ENCODE results near the gene TYROBP.

Gene TYROBP

GRCh38 chr19:35943321-35944301 is 35.5 kb upstream of the TYROBP start:
- no peaks in the 10 kb centered on the region for H3K27me3 ChIP-seq (replicated peaks; ENCODE audit: insufficient read depth, low read length)
- no peak for DNase-seq
- H3K9me2 ChIP-seq (replicated peaks; ENCODE audit: insufficient read depth, low read length) = no peaks in the 10 kb centered on the region
- H3K4me1 ChIP-seq (ENCODE audit: low read length) = no peaks in the 10 kb centered on the region
- H2AFZ ChIP-seq (ENCODE audit: low read length) = no peak overlapping the region
- no peak overlapping the region for H3K4me2 ChIP-seq (ENCODE audit: low read depth, low read length)
- TF ChIP-seq EZH2phosphoT487 (IDR thresholded peaks at IDR 0.05; ENCODE audit: low read length) = no peak
- TF ChIP-seq EZH2 (optimal IDR thresholded peaks at IDR 0.05; ENCODE audit: low read depth, low read length) = no peak
- no peak for TF ChIP-seq CTCF (IDR thresholded peaks at IDR 0.05; ENCODE audit: low read length)
- no peaks in the 10 kb centered on the region for H4K20me1 ChIP-seq (ENCODE audit: insufficient read depth, low read length)
- H3K36me3 ChIP-seq (replicated peaks; ENCODE audit: insufficient read depth, low read length) = no peaks in the 10 kb centered on the region
- no peak overlapping the region for H3K9ac ChIP-seq (ENCODE audit: low read length)
- H3F3A ChIP-seq (ENCODE audit: insufficient read depth, low read length) = no peaks in the 10 kb centered on the region
- H3K79me2 ChIP-seq (ENCODE audit: low read length) = no peaks in the 10 kb centered on the region
- no peak overlapping the region for H3K27ac ChIP-seq (ENCODE audit: low read length)
- H3K9me3 ChIP-seq (replicated peaks; ENCODE audit: insufficient read depth, low read length) = no peaks in the 10 kb centered on the region
- no peak overlapping the region for H3K4me3 ChIP-seq (ENCODE audit: low read length)

GRCh38 chr19:35942235-35942634 is 34.1 kb upstream of the TYROBP start:
- H3K4me3 ChIP-seq (ENCODE audit: low read length) = no peak overlapping the region
- H3K9me2 ChIP-seq (replicated peaks; ENCODE audit: insufficient read depth, low read length) = no peaks in the 10 kb centered on the region
- H3K9ac ChIP-seq (ENCODE audit: low read length) = no peak overlapping the region
- no peak for TF ChIP-seq EZH2phosphoT487 (IDR thresholded peaks at IDR 0.05; ENCODE audit: low read length)
- no peak for TF ChIP-seq CTCF (IDR thresholded peaks at IDR 0.05; ENCODE audit: low read length)
- TF ChIP-seq EZH2 (optimal IDR thresholded peaks at IDR 0.05; ENCODE audit: low read depth, low read length) = no peak
- no peaks in the 10 kb centered on the region for H3K27me3 ChIP-seq (replicated peaks; ENCODE audit: insufficient read depth, low read length)
- no peaks in the 10 kb centered on the region for H3K9me3 ChIP-seq (replicated peaks; ENCODE audit: insufficient read depth, low read length)
- H3K4me2 ChIP-seq (ENCODE audit: low read depth, low read length) = no peak overlapping the region
- no peak overlapping the region for H3K27ac ChIP-seq (ENCODE audit: low read length)
- H4K20me1 ChIP-seq (ENCODE audit: insufficient read depth, low read length) = no peaks in the 10 kb centered on the region
- no peak overlapping the region for H2AFZ ChIP-seq (ENCODE audit: low read length)
- DNase-seq = no peak
- H3K79me2 ChIP-seq (ENCODE audit: low read length) = no peaks in the 10 kb centered on the region
- no peaks in the 10 kb centered on the region for H3K36me3 ChIP-seq (replicated peaks; ENCODE audit: insufficient read depth, low read length)
- H3K4me1 ChIP-seq (ENCODE audit: low read length) = no peaks in the 10 kb centered on the region
- H3F3A ChIP-seq (ENCODE audit: insufficient read depth, low read length) = no peaks in the 10 kb centered on the region

- H3K4me3 ChIP-seq (ENCODE audit: low read length) = no peak overlapping the region
- H3K9me3 ChIP-seq (replicated peaks; ENCODE audit: insufficient read depth, low read length) = no peaks in the 10 kb centered on the region
- H3K9me2 ChIP-seq (replicated peaks; ENCODE audit: insufficient read depth, low read length) = no peaks in the 10 kb centered on the region
- H3K27me3 ChIP-seq (replicated peaks; ENCODE audit: insufficient read depth, low read length) = no peaks in the 10 kb centered on the region
- no peaks in the 10 kb centered on the region for H3K4me1 ChIP-seq (ENCODE audit: low read length)
- H3K36me3 ChIP-seq (replicated peaks; ENCODE audit: insufficient read depth, low read length) = no peaks in the 10 kb centered on the region
- no peaks in the 10 kb centered on the region for H3K79me2 ChIP-seq (ENCODE audit: low read length)
- no peak for DNase-seq
- no peaks in the 10 kb centered on the region for H3F3A ChIP-seq (ENCODE audit: insufficient read depth, low read length)
- H2AFZ ChIP-seq (ENCODE audit: low read length) = no peak overlapping the region
- no peak overlapping the region for H3K27ac ChIP-seq (ENCODE audit: low read length)
- no peak for TF ChIP-seq CTCF (IDR thresholded peaks at IDR 0.05; ENCODE audit: low read length)
- TF ChIP-seq EZH2phosphoT487 (IDR thresholded peaks at IDR 0.05; ENCODE audit: low read length) = no peak
- no peak for TF ChIP-seq EZH2 (optimal IDR thresholded peaks at IDR 0.05; ENCODE audit: low read depth, low read length)
- no peaks in the 10 kb centered on the region for H4K20me1 ChIP-seq (ENCODE audit: insufficient read depth, low read length)
- no peak overlapping the region for H3K9ac ChIP-seq (ENCODE audit: low read length)
- H3K4me2 ChIP-seq (ENCODE audit: low read depth, low read length) = no peak overlapping the region
These were observed 32.7 kb upstream of the TYROBP start for GRCh38 chr19:35940839-35941238.

Measured in MM.1S (cell line).